H1 (cell line): ENCODE data around the gene SYMPK. TPM values are rescaled to one million over a fixed set of nuclear protein-coding genes. Genes with fewer than 3 reads are reported as not detected.

Experiments used
- CTCF ChIA-PET: fragments of 300-600 bp; sonication (Branson Sonifier 250); formaldehyde crosslinking; loops from one replicate; lab custom pipeline; 2021; ENCODE audit not compliant: partially characterized antibody; lab: Charles Lee
- POLR2A ChIA-PET: fragments of 300-600 bp; sonication (Branson Sonifier 250); formaldehyde crosslinking; loops from one replicate; lab custom pipeline; 2021; ENCODE audit warnings: inconsistent platforms; ENCODE audit not compliant: partially characterized antibody; lab: Charles Lee
- DNase-seq, 2 experiments: peaks; one replicate each; pipeline versions ENCODE4 v3.0.0 to v3.0.0-alpha.2; 2010 to 2022; ENCODE audit warnings: low spot score in 2 of 2, low read depth in 1 of 2, mixed read lengths in 1 of 2
- FAIRE-seq: peaks from 2 replicates; lab custom pipeline; 2011; peaks lifted over from hg19 to GRCh38; lab: Jason Lieb, UNC
- H2AFZ ChIP-seq: 2 replicates; pipeline ENCODE4 v1.8.1; 2012; ENCODE audit warnings: low read length, inconsistent platforms
- H2AK5ac ChIP-seq: 2 replicates; pipeline ENCODE4 v1.6.1; 2013; ENCODE audit warnings: low read depth, low read length
- H2BK120ac ChIP-seq: replicated peaks from 2 replicates; pipeline ENCODE3; 2013; ENCODE audit warnings: low read depth, low read length, inconsistent platforms
- H2BK12ac ChIP-seq: 2 replicates; pipeline ENCODE4 v1.6.1; 2013; ENCODE audit warnings: low read depth, low read length
- H2BK15ac ChIP-seq: 2 replicates; pipeline ENCODE4 v1.6.1; 2013; ENCODE audit warnings: low read length
- H2BK20ac ChIP-seq: 2 replicates; pipeline ENCODE4 v1.6.1; 2013; ENCODE audit warnings: low read length
- H2BK5ac ChIP-seq: 2 replicates; pipeline ENCODE4 v1.6.1; 2013; ENCODE audit warnings: low read depth, low read length
- H3K14ac ChIP-seq: 2 replicates; pipeline ENCODE4 v1.6.1; 2013; ENCODE audit warnings: inconsistent platforms; ENCODE audit not compliant: insufficient read length
- H3K18ac ChIP-seq: 2 replicates; pipeline ENCODE4 v1.6.1; 2013; ENCODE audit warnings: low read length; ENCODE audit errors: extremely low read depth
- H3K23ac ChIP-seq: 2 replicates; pipeline ENCODE4 v1.6.1; 2013; ENCODE audit warnings: inconsistent platforms; ENCODE audit not compliant: insufficient read length
- H3K23me2 ChIP-seq: 2 replicates; pipeline ENCODE4 v1.6.1; 2013; ENCODE audit warnings: low read depth, low read length
- H3K27ac ChIP-seq: 2 replicates; pipeline ENCODE4 v1.6.1; 2011; ENCODE audit warnings: low read depth, low read length, inconsistent platforms
- H3K27me3 ChIP-seq, 4 experiments: replicated peaks in 1 of 4; 1 replicate in 1 of 4; 2 replicates in 3 of 4; pipeline versions ENCODE4 v1.6.1 to v1.8.1; 2011 to 2013; ENCODE audit warnings: low read length in 3 of 4, mild to moderate bottlenecking in 3 of 4, inconsistent platforms in 2 of 4, mixed read lengths in 2 of 4, moderate library complexity in 1 of 4; ENCODE audit not compliant: control insufficient read depth in 3 of 4, insufficient read depth in 3 of 4; ENCODE audit errors: extremely low read depth in 1 of 4
- H3K36me3 ChIP-seq, 4 experiments: 2 replicates each; pipeline versions ENCODE4 v1.6.1 to v1.8.1; 2011 to 2013; ENCODE audit warnings: mild to moderate bottlenecking in 4 of 4, low read length in 3 of 4, moderate library complexity in 2 of 4, control low read depth in 1 of 4, inconsistent platforms in 1 of 4; ENCODE audit not compliant: insufficient read depth in 4 of 4, control insufficient read depth in 2 of 4
- H3K4ac ChIP-seq: replicated peaks from 2 replicates; pipeline ENCODE3; 2013; ENCODE audit warnings: low read length, low read depth, mixed read lengths, inconsistent platforms; ENCODE audit not compliant: insufficient read length
- H3K4me1 ChIP-seq, 4 experiments: replicated peaks in 1 of 4; 1 replicate in 1 of 4; 2 replicates in 3 of 4; pipeline versions ENCODE4 v1.6.1 to v1.8.1; 2011 to 2013; ENCODE audit warnings: low read length in 3 of 4, inconsistent platforms in 2 of 4, mixed read lengths in 1 of 4; ENCODE audit not compliant: insufficient read depth in 4 of 4, control insufficient read depth in 3 of 4
- H3K4me2 ChIP-seq, 2 experiments: 2 replicates each; pipeline versions ENCODE4 v1.6.1 to v1.8.1; 2011 to 2013; ENCODE audit warnings: low read depth in 2 of 2, low read length in 2 of 2, control low read depth in 1 of 2, inconsistent platforms in 1 of 2, mild to moderate bottlenecking in 1 of 2; ENCODE audit not compliant: insufficient read depth in 1 of 2
- H3K4me3 ChIP-seq, 4 experiments: fragments of 200-600, 300-600 bp in 1 of 4; sonication (generic), shearing (Covaris generic), sonication (Bioruptor Twin) in 1 of 4; 2 replicates each; pipeline versions ENCODE4 v1.5.1 to v1.8.1; 2011 to 2016; ENCODE audit warnings: low read length in 4 of 4, low read depth in 3 of 4, control low read depth in 2 of 4, inconsistent platforms in 2 of 4, mild to moderate bottlenecking in 2 of 4, mixed read lengths in 1 of 4, moderate library complexity in 1 of 4; ENCODE audit not compliant: insufficient read depth in 2 of 4; ENCODE audit errors: extremely low read depth in 1 of 4
- H3K56ac ChIP-seq: replicated peaks from 2 replicates; pipeline ENCODE3; 2013; ENCODE audit warnings: low read depth, mild to moderate bottlenecking, mixed read lengths, low read length, inconsistent platforms; ENCODE audit not compliant: insufficient read length
- H3K79me1 ChIP-seq: 2 replicates; pipeline ENCODE4 v1.6.1; 2013; ENCODE audit warnings: low read depth, low read length, control low read depth
- H3K79me2 ChIP-seq, 2 experiments: 2 replicates each; pipeline versions ENCODE4 v1.6.1 to v1.8.1; 2012 to 2013; ENCODE audit warnings: low read length in 2 of 2, mild to moderate bottlenecking in 2 of 2, inconsistent platforms in 1 of 2; ENCODE audit not compliant: insufficient read depth in 2 of 2, control insufficient read depth in 1 of 2
- H3K9ac ChIP-seq, 4 experiments: replicated peaks in 1 of 4; 1 replicate in 1 of 4; 2 replicates in 3 of 4; pipeline versions ENCODE4 v1.6.1 to v1.8.1; 2011 to 2013; ENCODE audit warnings: low read depth in 3 of 4, low read length in 3 of 4, control low read depth in 2 of 4, mild to moderate bottlenecking in 2 of 4, moderate library complexity in 2 of 4, inconsistent platforms in 1 of 4; ENCODE audit errors: extremely low read depth in 1 of 4
- H3K9me3 ChIP-seq, 2 experiments: 2 replicates each; pipeline versions ENCODE4 v1.6.1 to v1.8.1; 2012 to 2013; ENCODE audit warnings: mild to moderate bottlenecking in 2 of 2, moderate library complexity in 2 of 2, control low read depth in 1 of 2, inconsistent platforms in 1 of 2, low read depth in 1 of 2, low read length in 1 of 2, mixed read lengths in 1 of 2; ENCODE audit not compliant: insufficient read depth in 2 of 2
- H4K20me1 ChIP-seq, 2 experiments: replicated peaks in 1 of 2; 2 replicates each; pipeline versions ENCODE3 to v1.8.1; 2011 to 2013; ENCODE audit warnings: inconsistent platforms in 2 of 2, low read length in 2 of 2, mild to moderate bottlenecking in 1 of 2; ENCODE audit not compliant: insufficient read depth in 2 of 2, control insufficient read depth in 1 of 2
- H4K5ac ChIP-seq: 2 replicates; pipeline ENCODE4 v1.6.1; 2013; ENCODE audit warnings: low read length, low read depth, mixed read lengths, inconsistent platforms; ENCODE audit not compliant: insufficient read length
- H4K8ac ChIP-seq: 2 replicates; pipeline ENCODE4 v1.8.0; 2013; ENCODE audit warnings: mild to moderate bottlenecking, moderate library complexity, low read length, inconsistent platforms; ENCODE audit not compliant: insufficient read depth; ENCODE audit errors: extremely low read depth
- H4K91ac ChIP-seq: replicated peaks from 2 replicates; pipeline ENCODE3; 2013; ENCODE audit warnings: low read length, mixed read lengths, inconsistent platforms; ENCODE audit not compliant: insufficient read length
- CHD1 ChIP-seq: IDR thresholded peaks from 2 replicates; pipeline ENCODE4 v1.6.1; 2012; ENCODE audit warnings: low read depth, low read length, improper control_type of control experiment
- E2F6 ChIP-seq: IDR thresholded peaks from 2 replicates; pipeline ENCODE4 v1.6.1; 2012; ENCODE audit warnings: inconsistent platforms
- FOSL1 ChIP-seq: IDR thresholded peaks from 2 replicates; pipeline ENCODE4 v1.6.1; 2011; ENCODE audit warnings: mild to moderate bottlenecking, low read depth, low read length, moderate library complexity; ENCODE audit not compliant: insufficient read depth
- JUN ChIP-seq: IDR thresholded peaks from 2 replicates; pipeline ENCODE4 v1.6.1; 2011; ENCODE audit warnings: low read depth, mild to moderate bottlenecking, improper control_type of control experiment, low read length
- JUND ChIP-seq: IDR thresholded peaks from 2 replicates; pipeline ENCODE4 v1.6.1; 2011; ENCODE audit warnings: mild to moderate bottlenecking, improper control_type of control experiment, low read length
- KDM4A ChIP-seq: IDR thresholded peaks from one replicate; pipeline ENCODE4 v1.7.1; 2012; ENCODE audit warnings: low read depth, mild to moderate bottlenecking, moderate library complexity, low read length, inconsistent platforms; ENCODE audit not compliant: severe bottlenecking
- MAFK ChIP-seq: IDR thresholded peaks from 2 replicates; pipeline ENCODE4 v1.6.1; 2012; ENCODE audit warnings: low read depth, mild to moderate bottlenecking, improper control_type of control experiment, low read length
- SIN3A ChIP-seq, 2 experiments: IDR thresholded peaks in 1 of 2; conservative IDR thresholded peaks in 1 of 2; 2 replicates each; pipeline ENCODE4 v1.6.1; 2011 to 2012; ENCODE audit warnings: low read length in 2 of 2, improper control_type of control experiment in 1 of 2, low read depth in 1 of 2, mild to moderate bottlenecking in 1 of 2
- SUZ12 ChIP-seq: fragments of 200-600 bp; sonication (generic); IDR thresholded peaks from 2 replicates; pipeline ENCODE4 v1.6.1; 2012; ENCODE audit warnings: mild to moderate bottlenecking, inconsistent platforms, low read length, moderate library complexity, mixed read lengths
- USF2 ChIP-seq: IDR thresholded peaks from 2 replicates; pipeline ENCODE4 v1.6.1; 2011; ENCODE audit warnings: low read length, improper control_type of control experiment
- WGBS, 2 experiments: shearing (Covaris generic) in 1 of 2; methylation state at CpG; one replicate each; pipeline versions ENCODE4 v1.1.6 to v1.1.7; 2013 to 2015; ENCODE audit warnings: low lambda C conversion rate in 2 of 2, mixed read lengths in 2 of 2, inconsistent platforms in 1 of 2, low coverage in 1 of 2, missing lambda C conversion rate in 1 of 2; ENCODE audit not compliant: insufficient replicate concordance in 2 of 2, insufficient coverage in 1 of 2, insufficient read length in 1 of 2; ENCODE audit errors: extremely low coverage in 1 of 2, missing lambda C conversion rate in 1 of 2; 5-methylcytosine and 5-hydroxymethylcytosine counted together
- polyA plus RNA-seq, 7 experiments: library from polyadenylated mRNA; depleted of rRNA in 3 of 7; stranded (reverse) in 5 of 7; unstranded in 2 of 7; fragments of >200 nt in 5 of 7; fragments of 200-250 nt in 2 of 7; gene quantifications; 1 replicate in 5 of 7; 2 replicates in 1 of 7; 4 replicates in 1 of 7; pipeline versions ENCODE4 v1.2.1 to v1.2.3, GENCODE V29; 2011 to 2013; ENCODE audit warnings: missing spikeins in 2 of 7, mixed read lengths in 2 of 7
- total RNA-seq: library from RNA; stranded (reverse); fragmentation: NEBNext Ultra II Directional; extraction: Animal tissue kit (Norgen Biotek cat#: 25700); gene quantifications from 2 replicates; pipeline ENCODE4 v1.2.1, GENCODE V29; 2021

The SYMPK gene
- total and polyA plus RNA-seq, 2 of the 8 experiments (the other 6 are each of a cell fraction or from before 2014, with no cell fraction given) = 93.6 to 99.5 TPM

- CTCF ChIA-PET = interaction anchor here (0.6 to 2.3 kb wide), 8 partner anchors 8 to 116 kb away, joined by 3 to 16 read pairs (median 3); no protein-coding TSS in a partner anchor
- TF ChIP-seq JUND = no peak
- no peak for TF ChIP-seq CHD1
- TF ChIP-seq SUZ12 = no peak
- no peak for TF ChIP-seq JUN
- TF ChIP-seq KDM4A = no peak
- no peak for TF ChIP-seq SIN3A (conservative IDR thresholded peaks at IDR 0.05 in 1 of 2, IDR thresholded peaks at IDR 0.05 in 1 of 2; ENCODE audit: low read depth in 1 of 2, low read length in 2 of 2)
- TF ChIP-seq FOSL1 = no peak
- TF ChIP-seq MAFK = no peak
- TF ChIP-seq E2F6 = no peak
- TF ChIP-seq USF2 = no peak
These were observed 96.0 kb downstream of the SYMPK start for GRCh38 chr19:45766869-45767346.

More at GRCh38 chr19:45766869-45767346, 96.0 kb downstream of the SYMPK start:
- DNase-seq (peak in 1 of 2 experiments; percentile 60), FAIRE-seq (no peak)
- no peak overlapping the region for H3K4ac ChIP-seq
- peaks cover 7 to 41% (median 31%) of the 10 kb centered on the region in 4 experiments for H3K4me1 ChIP-seq
- H3K36me3 ChIP-seq = no peaks in the 10 kb centered on the region; a peak in 1 of 8 replicates
- H3K9ac ChIP-seq = peak overlapping the region in 2 of 4 experiments; percentile 72 to 78; a peak in 3 of 7 replicates
- H2BK120ac ChIP-seq = no peak overlapping the region
- H2AFZ ChIP-seq = no peak overlapping the region
- peak overlapping the region; percentile 83 for H3K18ac ChIP-seq
- no peaks in the 10 kb centered on the region for H3K9me3 ChIP-seq
- H3K27ac ChIP-seq = no peak overlapping the region
- peaks cover 0 to 2% (median 0%) of the 10 kb centered on the region in 4 experiments; a peak in 1 of 7 replicates for H3K27me3 ChIP-seq
- H2BK15ac ChIP-seq = no peak overlapping the region
- H4K91ac ChIP-seq = no peak overlapping the region
- no peak overlapping the region for H2AK5ac ChIP-seq
- no peak overlapping the region for H2BK5ac ChIP-seq
- H3K14ac ChIP-seq = no peak overlapping the region
- H4K5ac ChIP-seq = peak overlapping the region; percentile 28
- POLR2A ChIA-PET = interaction anchor here (0.8 to 16.2 kb wide), 15 partner anchors 8 to 96 kb away, joined by 3 to 284 read pairs (median 5); partner anchors contain the start of genes DMPK, DMWD, FBXO46 and MEIOSIN
- H3K4me3 ChIP-seq = peak overlapping the region; percentile 57 to 89 (median 71)
- no peaks in the 10 kb centered on the region for H3K79me2 ChIP-seq
- no peak overlapping the region for H3K23ac ChIP-seq
- H4K8ac ChIP-seq = peak overlapping the region; percentile 62; the same call in 1 of the 2 replicates
- H3K23me2 ChIP-seq = peaks cover 28% of the 10 kb centered on the region
- H3K56ac ChIP-seq = no peak overlapping the region
- peaks cover 0 to 3% of the 10 kb centered on the region in 2 experiments for H4K20me1 ChIP-seq
- H3K4me2 ChIP-seq = peak overlapping the region; percentile 61 to 94
- peak overlapping the region; percentile 19; the same call in 1 of the 2 replicates for H2BK12ac ChIP-seq
- H2BK20ac ChIP-seq = 0 out of 2 replicates have a peak overlapping the region, but pooled peaks have one; percentile 3
- WGBS, 2 experiments = 57% methylated on average over 21 of the region's 24 CpGs; no CpG with 5 or more reads in 1 of the 2 experiments
- H3K79me1 ChIP-seq = no peaks in the 10 kb centered on the region
